Activated gamma-delta T cell treated with Interleukin-2 at 50 U/mL for 16 hours (primary cell): ENCODE measurements around the gene LDB2.

Experiments used
- DNase-seq: peaks from one replicate; pipeline ENCODE4 v3.0.0-alpha.2; 2020

LDB2 gene

GRCh38 chr4:16838226-16838875 is 60.1 kb downstream of the LDB2 start:
- no peak for DNase-seq

GRCh38 chr4:16837475-16837874 is 61.0 kb downstream of the LDB2 start:
- DNase-seq, result no peak

DNA sequence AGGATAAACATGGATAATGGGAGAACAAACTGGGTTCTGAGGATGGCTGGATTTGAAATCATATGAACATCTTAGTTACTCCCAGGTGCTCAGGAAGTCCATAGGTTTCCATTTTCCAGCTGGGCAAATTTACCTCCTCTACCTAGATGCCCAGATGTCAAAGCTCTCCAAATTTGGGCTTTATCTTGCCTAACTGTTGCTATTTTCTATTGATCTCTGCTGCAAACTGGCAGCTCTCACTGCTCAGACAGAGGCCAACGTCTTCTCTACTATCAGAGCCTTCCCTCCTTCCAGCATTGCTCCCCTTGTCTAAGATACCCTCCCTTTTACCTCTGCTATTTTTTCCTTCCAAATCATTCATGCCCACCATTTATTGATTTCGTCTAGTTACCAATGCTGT is 62.1 kb downstream of the LDB2 start:
- DNase-seq, result no peak

GRCh38 chr4:16835597-16836247 is 62.7 kb downstream of the LDB2 start:
- no peak for DNase-seq

- DNase-seq, result no peak
Measured at GRCh38 chr4:16834814-16835213, 63.6 kb downstream of the LDB2 start.

DNA sequence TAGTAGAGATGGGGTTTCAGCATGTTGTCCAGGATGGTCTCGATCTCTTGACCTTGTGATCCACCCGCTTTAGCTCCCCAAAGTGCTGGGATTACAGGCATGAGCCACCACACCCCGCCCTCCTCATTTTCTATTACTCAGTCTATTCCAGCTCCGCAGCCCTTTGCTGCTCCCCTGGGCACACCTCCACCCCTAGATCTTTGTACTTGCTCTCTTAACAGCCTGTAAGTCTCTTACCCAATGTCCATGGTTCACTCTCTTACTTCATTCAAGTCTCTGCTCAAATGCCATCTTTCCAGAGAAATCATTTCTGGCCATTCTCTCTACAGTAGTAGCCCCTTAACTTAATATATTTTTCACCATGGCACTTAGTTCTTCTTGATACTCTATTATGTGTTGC is 64.7 kb downstream of the LDB2 start:
- DNase-seq, result no peak

DNA sequence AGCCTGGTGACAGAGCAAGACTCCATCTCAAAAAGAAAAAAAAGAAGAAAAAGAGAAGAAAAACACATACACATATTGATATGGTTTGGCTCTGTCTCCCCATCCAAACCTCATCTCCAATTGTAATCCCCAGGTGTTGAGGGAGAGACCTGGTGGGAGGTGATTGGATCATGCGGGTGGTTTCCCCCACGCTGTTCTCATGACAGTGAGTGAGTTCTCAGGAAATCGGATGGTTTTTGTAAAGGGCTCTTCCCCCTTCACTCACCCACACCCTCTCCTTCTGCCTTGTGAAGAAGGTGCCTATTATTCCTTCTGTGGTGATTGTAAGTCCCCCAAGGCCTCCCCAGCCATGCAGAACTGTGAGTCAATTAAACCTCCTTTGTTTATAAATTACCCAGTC is 68.4 kb downstream of the LDB2 start:
- no peak for DNase-seq

DNA sequence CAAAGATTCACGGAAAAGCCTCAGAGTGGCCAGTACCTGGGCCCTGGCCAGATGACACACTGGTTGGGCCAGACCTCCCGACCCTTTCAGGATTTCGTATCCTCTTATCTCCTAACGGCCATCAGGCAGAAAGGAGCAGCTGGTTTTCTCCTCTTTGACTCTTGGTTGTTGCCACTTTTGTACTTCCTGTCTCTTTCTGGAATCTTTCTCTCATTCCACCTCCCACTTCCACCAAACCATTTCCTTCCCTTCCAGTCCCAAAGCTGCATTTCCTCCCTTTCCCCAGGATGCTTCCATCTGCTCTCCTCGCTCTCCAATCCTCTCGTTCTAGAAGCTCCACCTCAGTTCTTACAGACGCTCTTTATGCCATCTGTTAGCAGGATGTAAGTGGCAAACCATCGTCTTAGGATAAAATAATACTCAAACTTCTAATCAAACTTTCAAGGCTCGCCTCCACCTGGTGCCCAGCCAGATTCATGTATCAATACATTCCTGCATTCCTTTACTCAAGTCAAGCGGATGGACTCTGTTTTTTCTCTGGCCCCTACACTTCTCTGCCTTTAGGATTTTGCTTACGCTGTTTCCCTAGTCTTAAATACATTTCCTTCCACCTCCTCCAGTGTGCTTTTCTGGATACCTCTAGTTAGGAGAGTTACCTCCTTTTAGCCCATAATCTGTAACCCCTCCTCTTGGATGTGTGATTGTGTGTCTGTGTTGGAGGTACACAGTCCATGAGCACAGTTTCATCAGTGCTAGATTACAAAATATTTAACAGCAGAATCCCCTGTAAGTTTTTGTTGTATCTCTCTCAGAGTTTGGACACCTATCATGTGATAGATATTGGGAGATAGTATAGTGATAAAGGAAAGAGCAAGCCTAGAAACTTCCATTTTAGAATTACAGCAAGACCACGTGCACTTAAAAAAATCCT is 70.4 kb downstream of the LDB2 start:
- no peak for DNase-seq

- no peak for DNase-seq
Measured at GRCh38 chr4:16827045-16827444, 71.4 kb downstream of the LDB2 start.

GRCh38 chr4:16826406-16826910 is 72.0 kb downstream of the LDB2 start:
- DNase-seq, result no peak

GRCh38 chr4:16824278-16824806 is 74.1 kb downstream of the LDB2 start:
- DNase-seq, result no peak

DNA sequence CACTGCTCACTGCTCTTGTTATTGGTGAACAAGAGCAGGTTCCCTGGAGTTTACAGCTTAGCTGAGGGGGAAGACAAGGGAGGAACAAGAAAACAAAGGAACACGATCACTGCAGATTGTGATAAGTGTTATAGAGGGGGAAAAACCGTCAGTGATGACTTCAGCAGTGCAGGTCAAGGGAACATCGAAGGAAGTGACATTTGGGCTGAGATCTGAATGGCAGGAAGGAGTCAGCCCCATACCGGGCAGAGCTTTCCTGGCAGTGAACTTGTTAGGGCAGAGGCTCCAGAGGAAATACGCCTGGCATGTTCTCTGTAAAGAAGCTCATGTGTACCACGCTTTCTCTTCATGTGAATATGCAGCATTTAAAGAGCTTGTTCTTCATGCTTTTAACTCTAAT is 78.1 kb downstream of the LDB2 start:
- DNase-seq, result no peak

GRCh38 chr4:16819652-16820051 is 78.8 kb downstream of the LDB2 start:
- no peak for DNase-seq

GRCh38 chr4:16818005-16818404 is 80.4 kb downstream of the LDB2 start:
- DNase-seq, result no peak

- no peak for DNase-seq
Measured at GRCh38 chr4:16817286-16817685, 81.2 kb downstream of the LDB2 start.

DNA sequence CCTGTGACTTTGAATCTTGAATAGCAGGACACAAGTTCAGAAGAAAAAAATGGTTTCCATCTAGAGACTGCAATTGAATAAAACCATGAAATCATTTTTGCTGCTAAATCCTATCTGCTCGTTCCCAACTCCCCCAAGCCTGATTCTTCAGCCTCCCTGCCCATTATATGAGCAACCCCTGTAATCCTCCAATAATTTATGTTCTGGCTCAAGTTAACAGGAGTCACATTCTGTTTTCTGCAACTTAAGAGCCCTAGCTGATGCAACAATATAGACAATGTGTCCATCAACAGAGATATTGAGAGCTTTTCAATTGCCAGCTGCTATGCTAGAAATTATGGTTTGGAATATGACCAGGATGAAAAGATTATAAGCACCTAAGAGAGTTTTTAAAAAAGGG is 84.1 kb downstream of the LDB2 start:
- no peak for DNase-seq

DNA sequence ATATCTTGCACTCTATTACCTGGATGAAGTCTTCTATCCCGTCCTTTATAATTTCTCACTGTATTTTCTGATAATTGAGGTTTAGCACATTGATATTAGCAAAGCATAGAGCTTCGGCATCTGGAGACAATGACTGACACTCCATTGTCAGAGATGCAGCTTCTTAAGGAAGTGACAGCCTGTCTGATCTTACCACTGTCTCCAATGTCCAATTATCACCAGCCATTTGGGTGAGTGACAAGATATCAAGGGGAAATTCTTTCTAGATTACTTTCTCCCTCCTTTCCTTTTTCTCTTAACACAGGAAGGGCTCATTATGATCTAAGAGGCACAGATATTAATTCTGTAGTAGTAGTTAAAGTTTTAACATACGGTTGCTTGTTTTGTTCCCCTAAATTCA is 86.4 kb downstream of the LDB2 start:
- DNase-seq, result no peak

GRCh38 chr4:16809943-16810342 is 88.5 kb downstream of the LDB2 start:
- no peak for DNase-seq

DNA sequence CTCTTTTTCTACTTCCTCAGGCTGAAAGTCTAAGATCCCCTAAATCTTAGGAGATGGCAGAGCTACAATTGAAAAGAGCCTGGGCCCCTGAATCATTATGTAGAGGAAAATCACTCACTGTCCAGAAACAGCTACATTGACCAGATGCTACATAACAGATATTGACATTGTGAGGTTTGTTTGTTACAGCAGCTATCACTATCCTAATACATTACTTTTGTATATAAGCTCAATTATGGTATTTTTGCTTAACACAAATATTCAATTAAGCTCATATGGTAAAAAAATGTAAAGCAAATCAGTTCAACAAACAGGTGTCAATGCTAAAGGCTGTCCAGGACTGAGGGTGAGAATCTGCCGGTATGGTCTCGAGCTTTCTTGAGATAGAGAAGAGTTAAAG is 89.4 kb downstream of the LDB2 start:
- no peak for DNase-seq

- no peak for DNase-seq
Measured at GRCh38 chr4:16807355-16807754, 91.1 kb downstream of the LDB2 start.

DNA sequence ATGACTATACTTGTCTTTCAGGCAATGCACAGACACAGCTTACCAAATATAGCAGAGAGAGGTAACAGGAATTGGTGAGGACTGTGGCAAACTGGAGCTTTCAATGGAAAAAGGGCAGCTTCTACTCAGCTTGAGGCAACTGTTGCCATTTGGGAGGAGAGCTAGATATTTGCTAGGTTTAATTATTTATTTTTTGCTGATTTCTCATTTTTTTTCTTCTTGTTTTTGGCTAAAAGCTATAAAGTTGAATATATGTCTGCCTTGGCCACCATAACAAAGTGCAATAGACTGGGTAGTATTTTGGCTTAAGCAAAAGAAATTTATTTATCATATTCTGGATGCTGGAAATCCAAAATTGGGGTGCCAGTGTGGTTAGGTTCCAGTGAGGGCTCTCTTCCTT is 93.9 kb downstream of the LDB2 start:
- DNase-seq, result no peak

DNA sequence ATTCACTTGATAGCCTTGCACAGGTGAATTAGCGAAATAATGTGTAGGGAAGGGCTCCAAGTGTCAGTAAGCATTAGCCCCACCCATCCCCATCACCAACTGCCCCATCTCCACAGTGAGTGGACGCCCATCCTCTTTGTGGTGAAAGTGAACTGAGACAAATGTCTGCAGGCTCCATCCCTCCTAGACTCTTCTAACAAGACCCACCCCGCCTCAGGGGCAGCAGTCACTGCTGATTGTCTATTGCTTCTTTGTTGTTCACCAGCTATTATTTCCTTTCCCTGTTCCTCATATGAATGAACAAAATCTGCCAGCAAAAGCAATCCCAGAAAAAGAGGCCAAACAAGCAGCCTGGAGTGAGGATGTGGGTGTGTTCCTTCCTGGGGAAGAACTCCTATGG is 96.4 kb downstream of the LDB2 start:
- no peak for DNase-seq

DNA sequence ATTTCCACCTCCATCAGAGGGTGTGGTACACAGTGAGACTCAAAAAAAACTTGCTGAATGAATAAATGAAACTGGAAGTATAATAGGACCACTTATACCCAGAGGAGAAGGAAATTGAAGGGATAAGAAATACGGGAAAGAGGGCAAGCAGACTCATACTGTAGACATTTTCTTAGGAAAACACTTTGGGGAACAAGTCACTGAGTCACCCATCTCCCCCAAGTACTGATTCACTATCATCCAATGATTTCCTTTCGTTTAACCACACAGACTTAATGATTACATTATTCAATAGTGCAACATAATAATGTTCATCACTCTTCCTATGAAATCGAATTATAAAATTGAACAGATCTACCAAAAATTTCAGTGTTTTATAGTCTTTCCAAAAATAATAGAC is 97.1 kb downstream of the LDB2 start:
- no peak for DNase-seq
